Activated T-helper 1 cell treated with anti-CD3 and anti-CD28 coated beads, Interleukin-2, amount 50 U/mL, for 16 hours (primary cell): ENCODE results near the gene PPDPF.

Source experiments
- DNase-seq, 2 donors: peaks; one replicate each; pipeline ENCODE4 v3.0.0-alpha.2; 2020; ENCODE audit warnings: low read depth in 1 of 2, low spot score in 1 of 2

The PPDPF gene

GRCh38 chr20:63536241-63536977 is 15.8 kb downstream of the PPDPF start:
- no peak for DNase-seq

GRCh38 chr20:63536997-63537524 is 16.5 kb downstream of the PPDPF start, which contains the start of gene PTK6:
Gene PTK6, minus strand, starts transcription at chr20:63537376. Its CDS starts 62 bp downstream, at chr20:63537314.
- no peak for DNase-seq

- peak; percentile 80 to 89 for DNase-seq
These were observed 17.1 kb downstream of the PPDPF start for GRCh38 chr20:63537525-63538203.

- DNase-seq = no peak
These were observed 17.9 kb downstream of the PPDPF start for GRCh38 chr20:63538204-63539091.

GRCh38 chr20:63539092-63539430 is 18.5 kb downstream of the PPDPF start:
- DNase-seq = no peak

- DNase-seq = no peak
These were observed 19.1 kb downstream of the PPDPF start for GRCh38 chr20:63539441-63540370.

- no peak for DNase-seq
These were observed 20.0 kb downstream of the PPDPF start for GRCh38 chr20:63540417-63541186.

- no peak for DNase-seq
These were observed 20.8 kb downstream of the PPDPF start for GRCh38 chr20:63541371-63541770.

- DNase-seq = no peak
These were observed 21.5 kb downstream of the PPDPF start for GRCh38 chr20:63542031-63542559.

- DNase-seq = no peak
These were observed 22.1 kb downstream of the PPDPF start for GRCh38 chr20:63542696-63543095.

- no peak for DNase-seq
These were observed 22.6 kb downstream of the PPDPF start for GRCh38 chr20:63543131-63543530.

- DNase-seq = no peak
These were observed 23.2 kb downstream of the PPDPF start for GRCh38 chr20:63543733-63544132.

GRCh38 chr20:63544241-63544957 is 23.8 kb downstream of the PPDPF start:
- no peak for DNase-seq

GRCh38 chr20:63544958-63545516 is 24.5 kb downstream of the PPDPF start:
- DNase-seq = no peak

GRCh38 chr20:63545814-63546213 is 25.2 kb downstream of the PPDPF start:
- no peak for DNase-seq

GRCh38 chr20:63546256-63546955 is 25.8 kb downstream of the PPDPF start:
- no peak for DNase-seq

GRCh38 chr20:63546956-63547724 is 26.6 kb downstream of the PPDPF start:
- no peak for DNase-seq
